ENCODE measurements around the gene SYCE1L. TPM values are rescaled to one million over a fixed set of nuclear protein-coding genes. Genes with fewer than 3 reads are reported as not detected.

The SYCE1L gene
- total RNA-seq, 3 donors from 2014 or later: 0.48 to 5.1 (median 3.6) TPM

DNA sequence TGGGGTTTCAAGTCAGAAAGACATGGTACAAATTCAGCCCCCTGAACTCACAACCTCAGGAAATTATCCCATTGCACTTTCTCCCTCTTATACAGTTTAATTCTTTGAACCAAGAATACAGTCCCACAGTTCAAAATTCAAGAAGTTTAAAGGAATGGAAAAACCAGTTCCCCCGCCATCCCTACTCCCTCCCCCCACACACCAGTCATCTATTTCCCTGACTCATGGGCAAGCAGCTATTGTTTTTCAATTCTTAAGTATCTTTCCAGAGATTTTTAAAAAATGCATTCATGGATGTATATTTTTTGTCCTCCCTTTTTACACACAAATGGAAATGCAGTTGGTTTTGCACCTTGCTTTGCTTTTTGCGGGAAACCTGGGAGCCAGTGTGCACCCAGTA, 7.3 kb downstream of the SYCE1L start:
- H3K4me1 ChIP-seq: no peaks in the 10 kb centered on the region
- no peaks in the 10 kb centered on the region for H3K36me3 ChIP-seq
- intact Hi-C loops (cut with DNase I; ENCODE audit: low total_unique reads): no loop called here
- H3K4me3 ChIP-seq: no peak overlapping the region
- TF ChIP-seq POLR2A (IDR thresholded peaks at IDR 0.05) (no peak), POLR2AphosphoS5 (IDR thresholded peaks at IDR 0.05) (no peak)
- TF ChIP-seq, protein P1, sequence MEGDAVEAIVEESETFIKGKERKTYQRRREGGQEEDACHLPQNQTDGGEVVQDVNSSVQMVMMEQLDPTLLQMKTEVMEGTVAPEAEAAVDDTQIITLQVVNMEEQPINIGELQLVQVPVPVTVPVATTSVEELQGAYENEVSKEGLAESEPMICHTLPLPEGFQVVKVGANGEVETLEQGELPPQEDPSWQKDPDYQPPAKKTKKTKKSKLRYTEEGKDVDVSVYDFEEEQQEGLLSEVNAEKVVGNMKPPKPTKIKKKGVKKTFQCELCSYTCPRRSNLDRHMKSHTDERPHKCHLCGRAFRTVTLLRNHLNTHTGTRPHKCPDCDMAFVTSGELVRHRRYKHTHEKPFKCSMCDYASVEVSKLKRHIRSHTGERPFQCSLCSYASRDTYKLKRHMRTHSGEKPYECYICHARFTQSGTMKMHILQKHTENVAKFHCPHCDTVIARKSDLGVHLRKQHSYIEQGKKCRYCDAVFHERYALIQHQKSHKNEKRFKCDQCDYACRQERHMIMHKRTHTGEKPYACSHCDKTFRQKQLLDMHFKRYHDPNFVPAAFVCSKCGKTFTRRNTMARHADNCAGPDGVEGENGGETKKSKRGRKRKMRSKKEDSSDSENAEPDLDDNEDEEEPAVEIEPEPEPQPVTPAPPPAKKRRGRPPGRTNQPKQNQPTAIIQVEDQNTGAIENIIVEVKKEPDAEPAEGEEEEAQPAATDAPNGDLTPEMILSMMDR (IDR thresholded peaks at IDR 0.05): no peak
- no peaks in the 10 kb centered on the region for H3K9me3 ChIP-seq
- DNase-seq (ENCODE audit: low spot score in 2 of 2): no peak
- H3K27me3 ChIP-seq: no peaks in the 10 kb centered on the region
- H3K27ac ChIP-seq: no peak overlapping the region

DNA sequence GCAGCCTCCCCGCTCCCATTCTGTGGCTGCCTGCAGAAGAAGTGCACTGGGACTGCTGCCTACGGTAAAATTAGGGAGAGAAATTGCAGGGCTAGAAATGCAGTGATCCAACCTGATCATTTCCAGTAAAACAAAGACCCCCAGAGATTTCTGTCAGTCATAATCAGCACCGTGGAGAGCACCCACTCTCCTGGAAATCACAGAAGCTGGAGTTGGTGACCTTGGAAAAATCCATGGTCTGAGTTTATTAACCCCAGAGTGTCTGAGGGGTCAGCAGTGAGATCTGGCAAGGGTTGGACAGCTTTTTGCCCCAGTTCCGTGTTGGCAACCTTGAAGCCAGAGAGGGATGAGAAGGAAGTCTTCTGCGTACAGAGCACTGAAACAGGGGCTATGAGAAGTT, 7.8 kb downstream of the SYCE1L start:
- Histone ChIP-seq H3K4me3 (no peak overlapping the region), H3K4me1 (no peaks in the 10 kb centered on the region), H3K27ac (no peak overlapping the region), H3K27me3 (no peaks in the 10 kb centered on the region), H3K9me3 (no peaks in the 10 kb centered on the region), H3K36me3 (no peaks in the 10 kb centered on the region)
- TF ChIP-seq, protein P1 (IDR thresholded peaks at IDR 0.05): no peak
- TF ChIP-seq POLR2AphosphoS5 (IDR thresholded peaks at IDR 0.05) (no peak), POLR2A (IDR thresholded peaks at IDR 0.05) (no peak)
- no peak for DNase-seq (ENCODE audit: low spot score in 2 of 2)
- intact Hi-C loops (cut with DNase I; ENCODE audit: low total_unique reads): no loop called here

GRCh38 chr16:77208382-77208781, 9.2 kb downstream of the SYCE1L start:
- H3K27me3 ChIP-seq: no peaks in the 10 kb centered on the region
- TF ChIP-seq, protein P1 (IDR thresholded peaks at IDR 0.05): no peak
- TF ChIP-seq POLR2AphosphoS5 (IDR thresholded peaks at IDR 0.05): no peak
- no peak for TF ChIP-seq POLR2A (IDR thresholded peaks at IDR 0.05)
- H3K36me3 ChIP-seq: no peaks in the 10 kb centered on the region
- H3K4me1 ChIP-seq: no peaks in the 10 kb centered on the region
- no peak overlapping the region for H3K4me3 ChIP-seq
- intact Hi-C loops (cut with DNase I; ENCODE audit: low total_unique reads): no loop called here
- no peak overlapping the region for H3K27ac ChIP-seq
- no peak for DNase-seq (ENCODE audit: low spot score in 2 of 2)
- no peaks in the 10 kb centered on the region for H3K9me3 ChIP-seq

DNA sequence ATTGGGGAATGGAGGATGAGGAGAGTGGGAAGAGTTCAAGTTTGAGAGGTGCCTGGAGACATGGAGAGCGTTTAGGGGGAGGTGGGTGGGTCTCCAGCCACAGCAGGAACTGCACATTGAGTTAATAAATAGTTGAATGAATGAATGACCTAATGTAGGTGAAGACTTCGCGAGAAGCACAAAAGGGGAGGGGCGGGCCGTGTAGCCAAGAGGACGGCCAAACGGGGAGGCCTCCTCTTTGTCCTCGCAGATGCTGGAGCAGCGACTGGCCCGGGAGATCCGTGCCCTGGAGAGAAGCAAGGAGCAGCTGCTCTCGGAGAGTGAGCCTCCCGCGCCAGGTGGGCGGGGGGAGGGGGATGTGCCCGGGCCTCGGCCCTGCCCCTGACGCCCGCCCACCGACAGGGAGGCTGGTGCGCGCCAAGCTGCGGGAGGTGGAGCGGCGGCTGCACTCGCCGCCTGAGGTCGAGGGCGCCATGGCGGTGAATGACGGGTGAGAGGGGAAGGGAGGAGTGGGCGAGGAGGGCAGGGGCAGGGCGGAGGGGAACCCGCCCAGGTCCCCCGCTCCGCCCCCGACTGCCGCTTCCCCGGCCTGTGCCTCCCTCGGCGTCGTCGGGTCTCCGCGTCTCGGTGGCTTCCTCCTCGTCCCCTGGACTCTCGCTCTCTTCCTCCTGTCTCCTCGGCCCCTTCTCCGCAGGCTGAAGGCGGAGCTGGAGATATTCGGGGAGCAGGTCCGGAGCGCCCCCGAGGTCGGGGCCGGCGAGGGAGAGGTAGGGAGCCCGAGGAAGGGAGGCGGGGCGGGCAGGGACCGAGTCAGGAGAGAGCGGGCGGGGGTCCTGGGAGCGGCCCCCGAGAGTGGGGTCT, 12.9 kb downstream of the SYCE1L start:
- peak overlapping the region; percentile 90 to 97 for H3K27ac ChIP-seq
- intact Hi-C loops (cut with DNase I; ENCODE audit: low total_unique reads): no loop called here
- peak; percentile 42 to 65 for DNase-seq (ENCODE audit: low spot score in 2 of 2)
- peak overlapping the region; percentile 51 to 89 (median 81) for H3K4me3 ChIP-seq
- no peaks in the 10 kb centered on the region for H3K36me3 ChIP-seq
- no peaks in the 10 kb centered on the region for H3K9me3 ChIP-seq
- no peaks in the 10 kb centered on the region for H3K27me3 ChIP-seq
- H3K4me1 ChIP-seq: no peaks in the 10 kb centered on the region
- TF ChIP-seq POLR2A (IDR thresholded peaks at IDR 0.05): no peak
- TF ChIP-seq, protein P1 (IDR thresholded peaks at IDR 0.05): no peak
- TF ChIP-seq POLR2AphosphoS5 (IDR thresholded peaks at IDR 0.05): peak in 1 of 3 donors; percentile 71

GRCh38 chr16:77212741-77213541, 13.7 kb downstream of the SYCE1L start:
- Histone ChIP-seq H3K4me3 (peak overlapping the region; percentile 51 to 89 (median 81)), H3K36me3 (no peaks in the 10 kb centered on the region), H3K9me3 (no peaks in the 10 kb centered on the region), H3K4me1 (no peaks in the 10 kb centered on the region), H3K27me3 (no peaks in the 10 kb centered on the region), H3K27ac (peak overlapping the region; percentile 90 to 97)
- intact Hi-C loops (cut with DNase I; ENCODE audit: low total_unique reads): no loop called here
- TF ChIP-seq POLR2A (IDR thresholded peaks at IDR 0.05) (peak; percentile 54), POLR2AphosphoS5 (IDR thresholded peaks at IDR 0.05) (peak; percentile 6 to 56 (median 15))
- TF ChIP-seq, protein P1 (IDR thresholded peaks at IDR 0.05): no peak
- DNase-seq (ENCODE audit: low spot score in 2 of 2): peak; percentile 65 to 69
